Measurements from ENCODE around the gene MPDZ.

- TF ChIP-seq, protein P1, sequence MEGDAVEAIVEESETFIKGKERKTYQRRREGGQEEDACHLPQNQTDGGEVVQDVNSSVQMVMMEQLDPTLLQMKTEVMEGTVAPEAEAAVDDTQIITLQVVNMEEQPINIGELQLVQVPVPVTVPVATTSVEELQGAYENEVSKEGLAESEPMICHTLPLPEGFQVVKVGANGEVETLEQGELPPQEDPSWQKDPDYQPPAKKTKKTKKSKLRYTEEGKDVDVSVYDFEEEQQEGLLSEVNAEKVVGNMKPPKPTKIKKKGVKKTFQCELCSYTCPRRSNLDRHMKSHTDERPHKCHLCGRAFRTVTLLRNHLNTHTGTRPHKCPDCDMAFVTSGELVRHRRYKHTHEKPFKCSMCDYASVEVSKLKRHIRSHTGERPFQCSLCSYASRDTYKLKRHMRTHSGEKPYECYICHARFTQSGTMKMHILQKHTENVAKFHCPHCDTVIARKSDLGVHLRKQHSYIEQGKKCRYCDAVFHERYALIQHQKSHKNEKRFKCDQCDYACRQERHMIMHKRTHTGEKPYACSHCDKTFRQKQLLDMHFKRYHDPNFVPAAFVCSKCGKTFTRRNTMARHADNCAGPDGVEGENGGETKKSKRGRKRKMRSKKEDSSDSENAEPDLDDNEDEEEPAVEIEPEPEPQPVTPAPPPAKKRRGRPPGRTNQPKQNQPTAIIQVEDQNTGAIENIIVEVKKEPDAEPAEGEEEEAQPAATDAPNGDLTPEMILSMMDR (IDR thresholded peaks at IDR 0.05; ENCODE audit: insufficient read depth, low read length) = no peak
- TF ChIP-seq SPI1 (IDR thresholded peaks at IDR 0.05; ENCODE audit: borderline replicate concordance, low read depth) = no peak
- TF ChIP-seq POLR2AphosphoS5 (IDR thresholded peaks at IDR 0.05; ENCODE audit: low read depth) = no peak
- TF ChIP-seq, protein P2, sequence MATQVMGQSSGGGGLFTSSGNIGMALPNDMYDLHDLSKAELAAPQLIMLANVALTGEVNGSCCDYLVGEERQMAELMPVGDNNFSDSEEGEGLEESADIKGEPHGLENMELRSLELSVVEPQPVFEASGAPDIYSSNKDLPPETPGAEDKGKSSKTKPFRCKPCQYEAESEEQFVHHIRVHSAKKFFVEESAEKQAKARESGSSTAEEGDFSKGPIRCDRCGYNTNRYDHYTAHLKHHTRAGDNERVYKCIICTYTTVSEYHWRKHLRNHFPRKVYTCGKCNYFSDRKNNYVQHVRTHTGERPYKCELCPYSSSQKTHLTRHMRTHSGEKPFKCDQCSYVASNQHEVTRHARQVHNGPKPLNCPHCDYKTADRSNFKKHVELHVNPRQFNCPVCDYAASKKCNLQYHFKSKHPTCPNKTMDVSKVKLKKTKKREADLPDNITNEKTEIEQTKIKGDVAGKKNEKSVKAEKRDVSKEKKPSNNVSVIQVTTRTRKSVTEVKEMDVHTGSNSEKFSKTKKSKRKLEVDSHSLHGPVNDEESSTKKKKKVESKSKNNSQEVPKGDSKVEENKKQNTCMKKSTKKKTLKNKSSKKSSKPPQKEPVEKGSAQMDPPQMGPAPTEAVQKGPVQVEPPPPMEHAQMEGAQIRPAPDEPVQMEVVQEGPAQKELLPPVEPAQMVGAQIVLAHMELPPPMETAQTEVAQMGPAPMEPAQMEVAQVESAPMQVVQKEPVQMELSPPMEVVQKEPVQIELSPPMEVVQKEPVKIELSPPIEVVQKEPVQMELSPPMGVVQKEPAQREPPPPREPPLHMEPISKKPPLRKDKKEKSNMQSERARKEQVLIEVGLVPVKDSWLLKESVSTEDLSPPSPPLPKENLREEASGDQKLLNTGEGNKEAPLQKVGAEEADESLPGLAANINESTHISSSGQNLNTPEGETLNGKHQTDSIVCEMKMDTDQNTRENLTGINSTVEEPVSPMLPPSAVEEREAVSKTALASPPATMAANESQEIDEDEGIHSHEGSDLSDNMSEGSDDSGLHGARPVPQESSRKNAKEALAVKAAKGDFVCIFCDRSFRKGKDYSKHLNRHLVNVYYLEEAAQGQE (IDR thresholded peaks at IDR 0.05; ENCODE audit: insufficient replicate concordance, low read depth) = no peak
- no peak for TF ChIP-seq GABPA (IDR thresholded peaks at IDR 0.05; ENCODE audit: low read depth)
These were observed 69.2 kb downstream of the MPDZ start for GRCh38 chr9:13210306-13210705.

Measured in HL-60 (cell line).